GM18519 (cell line): ENCODE measurements around the gene POLR2J2.
"Not testable (repeated sequence)": the region's sequence is repeated elsewhere in the genome, so short reads cannot be mapped to it uniquely, and the experiment has no call there.

ENCODE experiments used
- ATAC-seq: cut with Tn5 transposase; IDR thresholded peaks from one replicate; pipeline ENCODE4 v1.9.1; 2021; ENCODE audit warnings: mild to moderate bottlenecking, moderate library complexity; ENCODE audit not compliant: unreplicated experiment, low FRiP score

POLR2J2 gene

GRCh38 chr7:102671166-102671955 lies at the start of gene POLR2J2:
POLR2J2 (minus strand) TSS chr7:102671663; CDS start chr7:102671601, 62 bp downstream.
- peak; percentile 77 for ATAC-seq

GRCh38 chr7:102718491-102718890 lies 47.0 kb upstream of the POLR2J2 start:
- not testable (repeated sequence) for ATAC-seq

- peak; percentile 51 for ATAC-seq
These were observed 44.3 kb upstream of the POLR2J2 start for GRCh38 chr7:102715718-102716117.

GRCh38 chr7:102714774-102715522 lies 43.5 kb upstream of the POLR2J2 start:
- not testable (repeated sequence) for ATAC-seq

DNA sequence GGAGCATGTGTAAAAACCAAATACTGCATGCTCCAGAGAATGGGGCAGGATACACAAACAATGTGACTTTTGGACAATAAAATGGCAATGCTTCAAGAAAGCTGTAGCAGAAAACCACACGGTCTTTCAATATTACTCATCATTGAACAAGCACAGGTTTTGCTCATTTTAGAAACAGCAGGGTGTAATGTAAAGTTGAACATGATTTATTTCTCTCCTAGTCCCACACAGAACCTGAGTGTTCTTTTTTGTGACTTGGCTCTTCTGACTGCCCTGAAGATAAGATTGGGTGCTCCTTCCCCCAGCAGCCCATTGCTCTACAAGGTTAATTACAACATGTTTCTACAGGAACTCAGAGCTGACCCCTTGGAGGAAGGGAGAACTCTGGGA lies 42.2 kb upstream of the POLR2J2 start:
- peak; percentile 69 for ATAC-seq

DNA sequence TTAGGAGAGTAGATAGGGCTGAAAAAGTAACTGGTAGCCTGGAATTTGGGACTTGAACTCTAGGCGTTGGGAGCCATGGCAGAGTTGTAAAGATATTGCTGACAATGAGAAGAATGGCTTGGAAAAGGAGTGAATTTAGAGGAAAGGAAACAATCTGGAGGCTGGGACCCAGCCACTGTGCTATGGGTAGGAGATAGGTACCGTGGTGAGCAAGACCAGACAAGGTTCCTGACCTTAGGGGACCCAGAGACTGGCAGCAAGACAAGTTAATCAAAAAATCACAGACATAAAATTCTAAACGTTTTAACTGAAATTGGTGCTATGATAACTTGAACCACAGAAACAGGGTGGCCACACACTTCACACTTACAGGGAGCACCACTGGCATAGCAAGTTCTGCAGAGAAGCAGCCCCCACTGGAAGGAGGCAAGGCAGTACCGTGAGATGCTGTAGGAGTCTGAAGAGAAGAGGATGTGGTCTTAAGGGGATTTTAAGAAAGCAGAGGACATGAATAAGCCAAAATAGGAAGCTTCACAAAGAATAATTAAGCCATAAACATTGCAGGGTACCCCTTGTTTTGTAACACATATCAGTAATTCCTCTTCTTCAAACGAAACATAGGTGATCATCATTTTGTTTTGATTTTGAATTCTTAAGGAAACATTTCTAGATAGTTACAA lies 41.7 kb upstream of the POLR2J2 start:
- peak; percentile 37 for ATAC-seq

- ATAC-seq = not testable (repeated sequence)
These were observed 27.7 kb upstream of the POLR2J2 start for GRCh38 chr7:102698962-102699750.

DNA sequence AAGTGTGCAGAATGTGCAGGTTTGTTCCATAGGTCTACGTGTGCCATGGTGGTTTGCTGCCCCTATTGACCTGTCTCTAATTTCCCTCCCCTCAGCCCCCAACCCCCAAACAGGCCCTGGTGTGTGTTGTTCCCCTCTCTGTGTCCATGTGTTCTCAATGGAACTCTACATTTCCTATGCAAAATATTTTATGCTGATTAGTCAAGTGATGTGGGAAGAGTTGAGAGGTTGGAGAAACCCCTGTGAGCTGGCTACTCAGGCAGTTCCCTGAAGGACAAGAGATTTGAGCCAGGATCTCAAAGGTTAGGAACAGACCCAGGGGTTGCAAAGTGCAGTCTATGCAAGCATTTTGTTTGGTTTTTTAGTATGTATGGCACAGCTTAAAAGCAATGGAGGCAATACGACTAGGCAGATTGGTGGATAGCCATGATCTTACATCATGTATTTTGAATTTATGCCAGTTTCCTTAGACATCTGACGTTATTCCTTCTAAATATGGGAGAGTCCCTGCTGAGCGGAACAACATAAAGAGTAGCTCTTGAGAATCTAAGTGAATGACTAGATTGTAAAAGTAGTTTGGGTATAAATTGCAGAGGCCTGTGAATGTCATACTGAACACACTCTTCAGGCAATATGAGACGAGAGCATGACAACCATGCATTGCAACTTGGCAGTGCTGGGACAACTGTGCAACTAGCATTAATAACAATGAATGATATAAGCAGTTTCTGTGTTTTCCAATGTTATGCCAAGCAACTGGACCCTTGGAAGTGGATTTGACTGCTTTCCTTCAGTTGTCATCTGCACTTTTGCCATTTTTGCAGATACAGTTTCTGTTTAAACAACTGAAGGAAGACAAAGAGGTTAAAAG lies 26.4 kb upstream of the POLR2J2 start:
- not testable (repeated sequence) for ATAC-seq

DNA sequence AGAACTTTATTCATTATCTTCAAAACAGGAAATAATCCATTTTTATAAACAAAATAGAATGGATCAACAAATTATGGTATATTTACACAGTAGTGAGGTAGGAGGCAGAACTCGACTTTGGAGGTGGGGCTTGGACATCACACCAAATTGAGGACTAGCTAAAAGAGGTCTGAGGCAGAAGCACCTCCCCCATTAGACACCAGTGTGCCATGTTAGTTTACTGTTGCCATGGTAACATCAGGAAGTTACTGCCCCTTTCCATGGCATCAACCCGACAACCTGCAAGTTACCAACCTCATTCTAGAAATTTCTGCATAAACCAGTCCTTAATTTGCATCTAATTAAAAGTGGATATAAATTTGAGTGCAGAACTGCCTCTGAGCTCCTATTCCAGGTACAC lies 24.5 kb upstream of the POLR2J2 start:
- not testable (repeated sequence) for ATAC-seq

DNA sequence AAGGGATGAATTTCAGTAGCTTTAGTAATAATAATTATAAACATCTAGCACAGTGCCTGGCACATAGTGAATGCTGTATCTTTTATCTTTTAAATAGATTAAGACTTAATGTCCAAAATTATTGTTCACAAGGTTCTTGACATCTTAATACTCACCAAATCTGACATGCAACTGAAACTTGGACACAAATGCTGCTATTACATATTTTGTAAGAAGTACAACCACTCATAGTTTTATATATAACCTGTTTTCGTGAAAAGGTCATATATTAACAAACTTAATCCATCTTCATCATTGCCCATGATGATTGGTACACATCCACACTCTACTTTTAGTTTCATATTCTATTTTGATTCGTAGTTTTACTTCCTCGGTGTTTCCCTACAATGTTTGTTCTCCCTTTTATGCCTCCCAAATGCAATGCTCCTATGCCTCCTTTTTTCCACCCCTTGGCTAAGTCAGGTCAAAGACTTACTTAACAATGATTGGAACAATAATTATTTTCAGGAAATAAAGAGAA lies 23.6 kb upstream of the POLR2J2 start:
- ATAC-seq = not testable (repeated sequence)

GRCh38 chr7:102694008-102694407 lies 22.5 kb upstream of the POLR2J2 start:
- ATAC-seq = not testable (repeated sequence)

DNA sequence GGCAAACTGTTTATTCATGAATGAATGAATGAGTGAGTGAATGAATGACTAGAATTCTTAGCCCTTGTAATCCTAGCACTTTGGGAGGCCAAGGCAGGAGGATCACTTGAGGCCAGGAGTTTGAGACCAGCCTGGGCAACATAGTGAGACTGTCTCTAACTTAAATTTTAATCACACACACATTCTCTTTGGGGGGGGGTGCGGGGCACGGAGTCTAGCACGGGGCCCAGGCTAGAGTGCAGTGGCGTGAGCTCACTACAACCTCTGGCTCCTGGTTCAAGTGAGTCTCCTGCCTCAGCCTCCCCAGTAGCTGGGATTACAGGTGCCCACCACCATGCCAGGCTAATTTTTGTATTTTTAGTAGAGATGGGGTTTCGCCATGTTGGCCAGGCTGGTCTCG lies 19.1 kb upstream of the POLR2J2 start:
- ATAC-seq = not testable (repeated sequence)

- ATAC-seq = peak; percentile 65
These were observed 18.2 kb upstream of the POLR2J2 start for GRCh38 chr7:102689436-102690282.

DNA sequence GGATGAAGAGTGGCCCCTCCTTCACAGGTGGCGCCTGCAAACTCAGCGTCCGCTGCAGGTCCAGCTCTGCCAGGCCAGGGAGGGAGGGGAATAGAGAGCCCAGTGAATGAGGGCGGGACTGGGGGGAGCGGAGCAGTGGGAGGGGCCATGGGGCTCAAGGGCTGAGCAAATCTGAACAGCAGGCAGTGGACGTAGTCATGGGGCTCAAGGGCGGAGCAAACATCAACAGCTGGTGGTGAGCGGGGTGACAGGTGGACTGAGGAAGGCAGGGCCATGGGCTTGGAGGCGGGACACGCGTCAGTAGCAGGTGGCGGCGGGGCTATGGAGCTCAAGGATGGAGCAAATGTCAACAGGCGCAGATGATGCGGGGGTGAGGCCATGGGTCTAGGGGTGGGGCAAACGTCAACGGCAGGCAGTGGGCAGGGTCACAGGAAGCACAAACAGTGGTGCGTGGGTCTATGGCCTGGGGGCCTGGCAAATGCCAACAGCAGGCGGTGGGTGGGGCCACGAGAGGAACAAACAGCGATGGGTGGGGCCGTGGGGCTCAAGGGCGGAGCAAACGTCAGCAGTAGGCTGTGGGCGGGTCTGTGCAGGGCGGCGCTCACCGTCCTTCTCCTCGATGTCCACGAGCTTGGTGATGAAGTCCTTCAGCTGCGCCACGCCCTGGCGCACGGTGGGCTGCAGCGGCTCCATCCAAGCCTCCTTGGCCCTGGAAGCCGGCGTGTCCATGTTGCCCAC lies 17.0 kb upstream of the POLR2J2 start:
- peak; percentile 47 for ATAC-seq

DNA sequence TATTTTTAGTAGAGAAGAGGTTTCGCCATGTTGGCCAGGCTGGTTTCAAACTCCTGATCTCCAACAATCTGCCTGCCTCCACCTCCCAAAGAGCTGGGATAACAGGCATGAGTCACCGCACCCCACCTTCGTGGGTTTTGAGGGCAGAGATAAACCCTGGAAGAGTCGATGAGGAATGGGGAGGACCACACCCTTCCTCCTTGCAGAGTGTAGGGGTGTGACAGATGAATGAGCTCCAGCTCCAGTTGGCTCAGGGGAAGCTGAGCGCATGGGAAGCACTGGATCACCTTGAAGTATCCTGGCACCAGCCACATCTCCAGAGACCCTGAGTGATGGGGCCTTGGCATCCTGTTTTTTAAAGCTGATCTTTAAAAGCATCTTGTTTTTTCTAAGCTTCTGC lies 11.1 kb upstream of the POLR2J2 start:
- ATAC-seq = not testable (repeated sequence)

DNA sequence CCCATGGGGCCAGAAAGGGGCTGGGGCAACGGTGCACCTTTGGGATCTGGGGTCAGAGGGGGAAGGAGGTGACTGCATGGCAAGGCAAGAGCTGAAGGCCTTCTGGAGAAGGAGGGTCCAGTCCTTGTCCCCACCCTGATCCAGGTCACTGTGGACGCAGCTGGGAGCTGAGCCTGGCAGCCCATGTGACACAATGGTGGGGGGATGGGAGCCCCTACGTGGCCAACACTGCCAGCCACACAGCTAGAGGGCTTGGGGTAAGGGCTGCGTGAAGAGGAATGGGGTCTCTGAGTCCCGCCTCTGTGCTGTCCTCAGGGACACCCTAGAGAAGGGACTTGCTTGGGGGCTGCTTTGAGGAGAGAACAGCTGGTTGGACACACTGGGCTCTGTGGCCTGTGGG lies 9.3 kb upstream of the POLR2J2 start:
- ATAC-seq = not testable (repeated sequence)

- ATAC-seq = not testable (repeated sequence)
These were observed 4.1 kb upstream of the POLR2J2 start for GRCh38 chr7:102675545-102675944.
